ENCODE results near the gene LRRN4.

LRRN4 gene

GRCh38 chr20:6053776-6054688 lies at the start of gene LRRN4:
TSS of gene LRRN4 (minus strand) at chr20:6054060. CDS start at chr20:6052799, 1,261 bp downstream.
- no peak for DNase-seq

DNA sequence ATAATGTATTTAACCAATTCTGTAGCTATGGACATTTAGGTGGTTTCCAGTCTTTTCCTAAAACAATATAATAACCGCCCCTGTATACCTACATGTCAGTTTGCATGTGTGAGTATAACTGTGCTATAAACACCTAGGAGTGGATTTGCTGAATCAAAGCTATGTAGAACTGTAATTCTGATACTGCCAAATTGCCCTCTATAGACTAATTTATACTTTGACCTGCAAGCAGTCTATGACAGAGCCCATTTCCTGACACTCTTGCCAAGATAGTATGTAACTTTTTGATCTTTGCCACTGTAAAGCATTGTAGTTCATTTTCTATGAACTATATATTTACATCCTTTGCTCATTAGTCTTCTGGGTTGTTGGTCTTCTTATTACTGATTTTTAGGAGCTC lies 49.4 kb upstream of the LRRN4 start:
- DNase-seq = no peak

GRCh38 chr20:6101346-6101745 lies 47.5 kb upstream of the LRRN4 start:
- DNase-seq = no peak

- no peak for DNase-seq
Observed at GRCh38 chr20:6100246-6100645, 46.4 kb upstream of the LRRN4 start.

- DNase-seq = no peak
Observed at GRCh38 chr20:6099819-6100218, 46.0 kb upstream of the LRRN4 start.

DNA sequence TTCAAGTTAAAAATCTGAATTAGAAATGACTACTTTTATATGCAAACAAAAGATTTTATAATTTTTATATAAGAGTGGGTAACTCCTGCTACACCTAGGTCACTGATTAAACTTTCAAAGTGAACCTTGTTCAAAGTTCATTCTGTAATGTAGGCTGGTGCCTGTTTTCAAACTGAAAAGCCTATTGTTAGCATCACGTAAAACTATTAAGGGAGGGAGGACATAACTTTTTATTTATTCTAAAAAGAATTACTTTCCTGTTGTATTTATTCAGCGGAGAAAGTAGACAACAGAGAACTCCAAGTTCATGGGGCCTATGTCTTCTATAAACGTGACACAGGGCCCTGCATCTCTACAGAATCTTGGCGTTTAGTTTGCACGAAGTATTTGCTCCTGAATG lies 41.5 kb upstream of the LRRN4 start:
- DNase-seq = no peak

DNA sequence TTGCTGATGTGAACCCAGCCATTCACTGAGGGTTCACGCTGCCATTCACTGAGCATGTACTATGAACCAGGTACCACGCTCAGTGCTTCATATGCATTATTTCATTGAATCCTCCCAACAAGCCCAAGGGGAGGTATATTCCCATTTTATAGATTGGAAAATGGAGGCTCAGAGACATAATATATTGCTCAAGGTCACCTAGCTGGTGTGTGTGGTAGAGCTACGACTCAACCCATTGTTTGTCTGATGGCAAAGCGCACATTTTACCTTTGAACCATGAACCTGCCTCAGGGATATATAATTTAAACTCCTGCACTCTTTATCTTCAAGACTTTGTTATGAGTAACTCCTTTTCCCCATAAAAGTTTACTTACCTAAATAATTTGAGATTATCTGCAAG lies 40.7 kb upstream of the LRRN4 start:
- no peak for DNase-seq

- no peak for DNase-seq
Observed at GRCh38 chr20:6094063-6094462, 40.2 kb upstream of the LRRN4 start.

DNA sequence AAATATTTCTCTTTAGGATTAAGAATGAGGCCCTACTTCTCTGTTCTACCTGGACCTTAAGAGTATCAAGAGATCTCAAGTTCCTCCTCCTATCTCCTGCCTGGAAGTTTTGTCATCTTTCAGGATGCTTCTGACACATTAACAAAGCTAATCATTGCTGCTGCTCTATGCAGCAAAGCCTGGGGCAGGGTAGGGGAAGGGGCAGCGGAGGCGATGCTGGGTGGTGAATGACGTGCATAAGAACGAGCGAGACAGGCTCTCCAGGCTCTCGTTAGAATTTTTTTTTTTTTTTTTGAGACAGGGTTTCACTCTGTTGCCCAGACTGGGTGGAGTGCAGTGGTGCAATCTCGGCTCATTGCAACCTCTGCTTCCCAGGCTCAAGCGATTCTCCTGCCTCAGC lies 37.8 kb upstream of the LRRN4 start:
- DNase-seq = no peak

- DNase-seq = no peak
Observed at GRCh38 chr20:6086868-6087267, 33.0 kb upstream of the LRRN4 start.

- DNase-seq = no peak
Observed at GRCh38 chr20:6083926-6084325, 30.1 kb upstream of the LRRN4 start.

GRCh38 chr20:6081236-6081635 lies 27.4 kb upstream of the LRRN4 start:
- DNase-seq = no peak

DNA sequence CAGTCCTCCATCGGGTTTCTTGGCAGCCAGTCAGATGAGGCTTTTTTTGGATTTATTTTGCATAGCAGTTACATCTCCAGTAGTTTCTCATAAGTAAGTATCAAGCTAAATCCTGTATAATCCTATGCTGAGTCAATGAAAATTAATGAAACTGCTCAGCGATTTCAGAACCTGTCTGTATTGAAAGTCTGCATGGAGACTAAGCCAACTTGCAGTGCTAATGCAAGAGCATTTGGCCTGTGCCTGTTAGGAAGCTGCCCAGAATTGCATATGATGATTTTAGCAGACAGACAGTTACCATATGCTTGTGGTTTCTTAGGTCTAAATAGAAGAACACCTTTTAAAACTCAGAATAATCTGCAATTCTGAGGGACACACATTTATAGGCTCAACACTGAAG lies 25.2 kb upstream of the LRRN4 start:
- DNase-seq = no peak

GRCh38 chr20:6075428-6076219 lies 21.8 kb upstream of the LRRN4 start:
- peak in 15 of 56 donors; percentile 1 to 51 (median 11) for DNase-seq

DNA sequence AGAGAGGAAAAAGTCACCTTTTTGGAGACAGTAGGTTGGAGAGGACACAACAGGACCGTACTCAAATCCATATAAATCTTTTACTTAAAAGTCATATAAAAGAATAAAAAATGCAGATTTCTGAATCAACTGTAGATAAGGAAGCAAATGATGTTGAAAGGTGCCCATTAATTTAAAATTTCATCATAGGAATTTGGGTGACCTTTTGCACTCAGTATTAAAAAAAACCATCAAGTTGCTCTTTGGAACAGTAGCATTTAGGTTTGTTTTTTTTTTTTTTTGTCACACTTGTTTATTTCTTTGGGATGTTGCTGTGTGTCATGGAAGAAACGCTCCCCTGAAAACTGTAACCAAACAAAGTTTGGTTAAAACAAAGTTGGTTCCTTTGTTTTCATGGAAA lies 20.9 kb upstream of the LRRN4 start:
- DNase-seq = no peak

DNA sequence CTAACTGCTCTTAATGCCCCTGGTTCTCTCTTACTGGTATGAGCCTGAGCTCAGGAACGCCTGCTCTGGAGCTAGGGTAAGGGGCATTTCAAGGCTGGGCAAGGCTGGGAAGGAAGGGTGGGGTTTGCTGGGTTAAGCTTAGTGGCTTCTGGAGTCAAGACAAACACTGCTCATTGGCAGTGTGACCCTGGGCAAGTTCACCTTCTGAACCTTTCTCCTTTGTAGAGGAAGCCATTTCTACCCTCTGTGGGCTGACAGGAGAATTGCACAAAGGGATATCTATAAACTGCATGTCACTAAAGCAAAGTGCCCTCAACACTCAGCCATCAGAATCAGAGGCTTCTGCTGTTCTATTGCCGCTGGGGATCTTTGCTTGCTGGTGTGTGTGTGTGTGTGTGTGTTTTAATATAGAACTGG lies 20.3 kb upstream of the LRRN4 start:
- no peak for DNase-seq

GRCh38 chr20:6070829-6071695 lies 17.2 kb upstream of the LRRN4 start:
- DNase-seq = no peak

- no peak for DNase-seq
Observed at GRCh38 chr20:6069669-6070068, 15.8 kb upstream of the LRRN4 start.

DNA sequence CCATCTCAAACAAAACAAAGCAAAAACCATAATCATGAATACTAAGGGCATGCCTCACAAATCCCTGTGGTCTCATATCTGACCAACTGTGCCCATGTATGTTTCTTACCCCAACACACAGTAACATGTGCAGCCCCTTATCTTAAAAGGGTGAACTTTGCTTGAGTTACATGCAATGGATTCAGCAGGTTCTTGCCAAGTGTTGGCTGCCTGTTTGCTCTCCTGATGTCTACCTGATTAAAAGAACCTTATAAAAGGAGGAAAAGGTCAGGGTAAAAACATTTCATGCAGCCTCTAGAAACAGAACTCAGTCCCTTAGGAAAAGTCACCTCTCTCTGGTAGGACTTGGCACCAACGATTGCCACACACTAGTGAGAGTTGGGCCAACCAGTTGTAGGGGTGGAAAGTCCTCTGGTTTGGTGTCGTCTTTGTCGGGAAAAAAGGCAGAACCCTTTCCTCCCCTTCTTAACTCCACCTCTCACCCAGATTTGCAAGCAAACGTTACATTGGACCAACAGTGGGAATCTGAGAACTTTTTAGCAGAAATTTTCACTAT lies 14.0 kb upstream of the LRRN4 start:
- DNase-seq = no peak

DNA sequence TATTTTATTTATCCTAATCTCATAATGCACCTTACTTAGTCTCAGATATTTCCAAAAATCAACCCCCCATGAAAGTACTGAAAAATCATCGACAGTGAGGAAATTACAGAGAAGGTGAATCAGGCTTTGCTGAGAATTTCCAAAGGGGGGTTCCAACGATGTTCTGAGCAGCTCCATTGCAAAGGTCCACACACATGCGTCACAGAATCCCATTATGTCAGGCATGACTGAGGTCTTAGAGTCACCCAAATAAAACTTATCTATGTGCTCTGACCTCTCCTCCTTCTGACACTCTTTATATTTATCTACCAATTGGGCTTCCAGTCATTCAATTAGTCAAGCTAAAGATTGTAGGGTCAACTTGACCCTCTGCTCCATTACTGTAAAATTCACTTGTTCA lies 12.7 kb upstream of the LRRN4 start:
- no peak for DNase-seq

GRCh38 chr20:6061544-6061943 lies 7.7 kb upstream of the LRRN4 start:
- no peak for DNase-seq
